ENCODE data around the gene CAMTA1. TPM values are rescaled to one million over a fixed set of nuclear protein-coding genes. Genes with fewer than 3 reads are reported as not detected.

The CAMTA1 gene
- total and polyA plus RNA-seq, 4 donors: 78.7 to 438 (median 173) TPM

DNA sequence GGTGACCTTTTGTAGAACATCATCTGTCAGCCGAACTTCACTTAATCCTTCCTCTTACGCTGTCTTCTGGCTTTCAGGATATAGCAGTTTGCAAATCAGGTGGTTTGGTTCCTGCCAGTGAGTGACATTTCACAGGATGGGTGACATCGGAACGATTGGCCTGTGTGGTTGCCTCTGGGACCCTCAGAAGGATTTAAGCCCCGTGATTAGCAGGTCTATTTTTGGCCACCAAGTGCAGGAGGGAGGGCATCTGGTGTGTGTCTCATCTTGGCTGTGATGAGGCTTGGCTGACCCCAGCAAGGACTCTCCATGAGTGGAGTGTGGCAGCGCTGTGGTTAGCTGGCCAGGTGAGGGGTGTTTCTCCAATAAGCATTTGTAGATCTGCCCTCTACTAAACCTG is 578.2 kb downstream of the CAMTA1 start:
- no peak overlapping the region for H3K27ac ChIP-seq (ENCODE audit: low read depth in 1 of 2, low read length in 2 of 2)
- DNase-seq (no peak), ATAC-seq (ENCODE audit: low FRiP score) (no peak)
- H3K36me3 ChIP-seq (ENCODE audit: control insufficient read depth in 1 of 2, insufficient read depth in 2 of 2, low read length in 1 of 2): no peaks in the 10 kb centered on the region
- no peaks in the 10 kb centered on the region for H3K9me3 ChIP-seq (ENCODE audit: control insufficient read depth, low read length)
- intact Hi-C loops (cut with DNase I): no loop called here
- WGBS, 2 donors: 54 to 64% methylated on average over 6 of the region's 6 CpGs
- H3K27me3 ChIP-seq (ENCODE audit: control insufficient read depth in 1 of 2, insufficient read depth in 2 of 2, low read length in 1 of 2): no peaks in the 10 kb centered on the region
- H3K4me1 ChIP-seq (ENCODE audit: control insufficient read depth in 1 of 2, insufficient read depth in 2 of 2, low read length in 2 of 2): no peaks in the 10 kb centered on the region
- no peak overlapping the region for H3K4me3 ChIP-seq (ENCODE audit: low read length in 2 of 2)

DNA sequence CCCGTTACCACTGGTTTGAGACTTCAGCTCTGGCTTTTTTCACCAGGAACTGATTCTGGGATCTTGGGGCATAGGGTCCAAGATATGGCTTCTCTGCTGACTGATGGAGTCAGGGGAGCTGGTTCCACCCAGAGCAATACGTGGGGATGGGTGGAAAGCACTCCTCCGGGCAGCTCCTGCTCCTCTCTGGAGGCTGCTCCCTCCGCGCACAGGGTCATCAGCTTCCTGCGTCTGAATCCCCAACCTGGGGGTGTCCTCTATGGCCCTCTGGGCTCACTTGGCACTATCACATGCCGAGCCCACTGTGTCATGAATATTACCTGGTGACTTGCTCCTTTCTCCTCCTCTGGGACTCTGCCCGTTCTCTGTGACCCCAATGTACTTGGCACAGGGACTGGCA is 580.5 kb downstream of the CAMTA1 start:
- no peak for ATAC-seq (ENCODE audit: low FRiP score)
- intact Hi-C loops (cut with DNase I): no loop called here
- 80 to 82% methylated on average over 8 of the region's 8 CpGs for WGBS, 2 donors
- H3K36me3 ChIP-seq (ENCODE audit: control insufficient read depth in 1 of 2, insufficient read depth in 2 of 2, low read length in 1 of 2): no peaks in the 10 kb centered on the region
- no peaks in the 10 kb centered on the region for H3K4me1 ChIP-seq (ENCODE audit: control insufficient read depth in 1 of 2, insufficient read depth in 2 of 2, low read length in 2 of 2)
- H3K27ac ChIP-seq (ENCODE audit: low read depth in 1 of 2, low read length in 2 of 2): no peak overlapping the region
- DNase-seq: peak in 1 of 2 donors; percentile 22
- H3K27me3 ChIP-seq (ENCODE audit: control insufficient read depth in 1 of 2, insufficient read depth in 2 of 2, low read length in 1 of 2): no peaks in the 10 kb centered on the region
- no peak overlapping the region for H3K4me3 ChIP-seq (ENCODE audit: low read length in 2 of 2)
- H3K9me3 ChIP-seq (ENCODE audit: control insufficient read depth, low read length): no peaks in the 10 kb centered on the region

DNA sequence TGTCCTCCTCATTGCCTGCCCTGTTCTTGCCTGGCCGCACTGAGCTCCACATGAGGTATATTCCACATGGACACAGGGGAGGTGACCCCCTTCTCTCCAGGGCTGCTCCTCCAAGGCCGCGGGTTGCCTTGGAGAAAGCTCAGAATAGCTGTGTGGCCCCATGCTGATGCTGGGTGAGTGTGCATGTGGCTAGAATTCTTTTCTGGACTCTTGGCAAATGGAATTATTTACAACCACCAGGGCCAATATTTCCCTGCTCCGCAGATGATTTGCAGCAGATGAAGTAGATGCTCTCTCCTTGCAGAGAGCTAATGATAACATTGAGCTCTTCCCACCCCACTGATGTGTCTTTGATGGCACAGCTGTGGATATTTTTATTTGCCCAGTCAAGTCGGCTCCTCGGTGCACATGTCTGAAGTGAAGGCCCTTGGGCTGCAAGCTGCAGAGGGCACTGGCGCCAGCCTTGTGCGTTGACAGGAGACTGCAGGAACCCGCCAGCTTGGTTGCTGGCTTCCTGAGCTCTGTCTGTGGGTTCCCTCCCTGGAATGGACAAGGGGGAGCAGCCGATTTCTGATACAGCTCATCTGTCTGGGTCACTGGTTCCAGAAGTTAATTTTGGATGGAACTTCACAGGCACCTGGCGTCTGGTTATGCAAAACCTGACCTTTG is 581.2 kb downstream of the CAMTA1 start:
- ATAC-seq (ENCODE audit: low FRiP score): no peak
- intact Hi-C loops (cut with DNase I): no loop called here
- Histone ChIP-seq H3K36me3 (ENCODE audit: control insufficient read depth in 1 of 2, insufficient read depth in 2 of 2, low read length in 1 of 2) (no peaks in the 10 kb centered on the region), H3K4me3 (ENCODE audit: low read length in 2 of 2) (no peak overlapping the region), H3K9me3 (ENCODE audit: control insufficient read depth, low read length) (no peaks in the 10 kb centered on the region), H3K4me1 (ENCODE audit: control insufficient read depth in 1 of 2, insufficient read depth in 2 of 2, low read length in 2 of 2) (no peaks in the 10 kb centered on the region), H3K27ac (ENCODE audit: low read depth in 1 of 2, low read length in 2 of 2) (no peak overlapping the region), H3K27me3 (ENCODE audit: control insufficient read depth in 1 of 2, insufficient read depth in 2 of 2, low read length in 1 of 2) (no peaks in the 10 kb centered on the region)
- 72 to 77% methylated on average over 11 of the region's 11 CpGs for WGBS, 2 donors
- DNase-seq: peak in 1 of 2 donors; percentile 12

DNA sequence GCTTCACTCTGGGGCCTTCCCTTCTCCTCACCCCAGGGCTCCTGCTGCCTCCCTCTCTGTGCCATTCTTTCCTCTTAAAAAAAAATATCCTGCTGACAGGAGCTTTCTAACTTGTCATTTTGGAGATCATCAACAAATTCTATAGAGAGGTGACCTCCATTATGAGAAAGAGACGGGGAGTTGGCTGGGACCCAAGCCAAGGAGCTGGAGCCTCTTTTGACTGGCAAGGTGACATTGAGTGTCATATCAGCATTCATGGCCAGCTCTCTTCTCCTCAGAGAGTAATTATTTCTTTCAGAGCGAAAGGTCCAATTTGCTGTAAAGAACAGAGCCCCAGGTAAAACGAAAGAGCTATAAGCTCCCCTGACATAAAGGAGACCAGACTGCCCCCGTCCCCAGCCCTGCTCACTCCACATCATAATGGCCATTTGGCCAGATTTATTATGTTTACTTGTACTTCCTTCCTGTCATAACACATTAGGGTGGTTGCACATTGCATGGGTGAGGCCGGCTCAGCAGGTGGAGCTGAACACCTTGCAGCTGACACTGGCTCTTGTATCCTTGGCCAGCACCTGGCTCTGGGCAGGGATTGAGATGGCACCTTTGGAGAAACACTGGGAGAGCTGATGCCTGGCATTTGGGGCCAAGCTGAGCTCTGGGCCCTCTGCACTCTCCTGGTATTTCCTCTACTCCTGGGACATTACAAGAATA is 581.9 kb downstream of the CAMTA1 start:
- Histone ChIP-seq H3K4me3 (ENCODE audit: low read length in 2 of 2) (no peak overlapping the region), H3K36me3 (ENCODE audit: control insufficient read depth in 1 of 2, insufficient read depth in 2 of 2, low read length in 1 of 2) (no peaks in the 10 kb centered on the region), H3K27me3 (ENCODE audit: control insufficient read depth in 1 of 2, insufficient read depth in 2 of 2, low read length in 1 of 2) (no peaks in the 10 kb centered on the region), H3K9me3 (ENCODE audit: control insufficient read depth, low read length) (no peaks in the 10 kb centered on the region), H3K27ac (ENCODE audit: low read depth in 1 of 2, low read length in 2 of 2) (no peak overlapping the region), H3K4me1 (ENCODE audit: control insufficient read depth in 1 of 2, insufficient read depth in 2 of 2, low read length in 2 of 2) (no peaks in the 10 kb centered on the region)
- intact Hi-C loops (cut with DNase I): no loop called here
- 81 to 88% methylated on average over 5 of the region's 5 CpGs for WGBS, 2 donors
- peak in 1 of 2 donors; percentile 18 for DNase-seq
- ATAC-seq (ENCODE audit: low FRiP score): no peak

DNA sequence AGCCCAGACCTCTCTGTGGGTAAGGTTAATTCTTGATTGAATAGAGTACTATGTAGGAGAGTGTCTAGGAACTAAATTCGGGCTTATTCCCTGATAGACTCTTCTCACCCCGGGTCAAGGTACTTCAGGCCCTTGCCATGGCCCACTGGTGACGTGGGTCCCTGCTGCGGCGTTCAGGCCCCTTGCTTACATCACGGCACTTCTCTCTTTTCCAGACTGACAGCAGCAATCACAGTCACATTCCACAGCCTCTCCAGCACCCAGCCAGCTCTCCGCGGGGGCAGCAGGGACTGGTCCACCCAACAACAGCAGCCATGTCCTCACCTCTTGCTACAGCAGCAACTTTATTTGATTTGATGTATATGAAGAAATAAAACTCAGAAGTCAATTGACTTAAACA is 584.6 kb downstream of the CAMTA1 start:
- WGBS, 2 donors: 81 to 83% methylated on average over 8 of the region's 8 CpGs
- H3K9me3 ChIP-seq (ENCODE audit: control insufficient read depth, low read length): no peaks in the 10 kb centered on the region
- no peak overlapping the region for H3K4me3 ChIP-seq (ENCODE audit: low read length in 2 of 2)
- ATAC-seq (ENCODE audit: low FRiP score) (no peak), DNase-seq (peak; percentile 12 to 57)
- H3K27me3 ChIP-seq (ENCODE audit: control insufficient read depth in 1 of 2, insufficient read depth in 2 of 2, low read length in 1 of 2): no peaks in the 10 kb centered on the region
- H3K36me3 ChIP-seq (ENCODE audit: control insufficient read depth in 1 of 2, insufficient read depth in 2 of 2, low read length in 1 of 2): no peaks in the 10 kb centered on the region
- no peaks in the 10 kb centered on the region for H3K4me1 ChIP-seq (ENCODE audit: control insufficient read depth in 1 of 2, insufficient read depth in 2 of 2, low read length in 2 of 2)
- no peak overlapping the region for H3K27ac ChIP-seq (ENCODE audit: low read depth in 1 of 2, low read length in 2 of 2)
- intact Hi-C loops (cut with DNase I): no loop called here

DNA sequence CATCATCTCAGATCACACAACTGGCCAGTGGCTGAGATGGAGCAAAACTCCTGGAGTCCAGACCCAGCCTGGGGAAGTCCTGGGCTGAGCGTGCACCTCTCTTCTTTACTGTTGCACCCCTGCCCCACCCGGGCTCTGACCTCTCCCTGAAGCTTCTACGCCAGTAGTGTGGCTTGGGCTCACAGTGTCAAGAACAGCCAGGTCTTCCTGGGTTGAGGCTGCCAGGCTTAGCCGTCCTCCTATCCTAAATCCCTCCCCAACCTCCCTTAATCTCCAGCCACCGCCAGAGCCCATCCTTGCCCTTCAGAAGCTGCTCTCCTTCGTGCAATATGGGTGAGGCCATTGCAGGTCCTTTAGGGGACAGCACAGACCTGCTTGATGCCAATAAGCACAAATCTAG is 586.7 kb downstream of the CAMTA1 start:
- no peaks in the 10 kb centered on the region for H3K36me3 ChIP-seq (ENCODE audit: control insufficient read depth in 1 of 2, insufficient read depth in 2 of 2, low read length in 1 of 2)
- WGBS, 2 donors: 85 to 90% methylated on average over 6 of the region's 6 CpGs
- H3K27ac ChIP-seq (ENCODE audit: low read depth in 1 of 2, low read length in 2 of 2): no peak overlapping the region
- H3K4me1 ChIP-seq (ENCODE audit: control insufficient read depth in 1 of 2, insufficient read depth in 2 of 2, low read length in 2 of 2): no peaks in the 10 kb centered on the region
- intact Hi-C loops (cut with DNase I): no loop called here
- DNase-seq (peak; percentile 10 to 19), ATAC-seq (ENCODE audit: low FRiP score) (no peak)
- H3K27me3 ChIP-seq (ENCODE audit: control insufficient read depth in 1 of 2, insufficient read depth in 2 of 2, low read length in 1 of 2): no peaks in the 10 kb centered on the region
- H3K4me3 ChIP-seq (ENCODE audit: low read length in 2 of 2): no peak overlapping the region
- no peaks in the 10 kb centered on the region for H3K9me3 ChIP-seq (ENCODE audit: control insufficient read depth, low read length)

DNA sequence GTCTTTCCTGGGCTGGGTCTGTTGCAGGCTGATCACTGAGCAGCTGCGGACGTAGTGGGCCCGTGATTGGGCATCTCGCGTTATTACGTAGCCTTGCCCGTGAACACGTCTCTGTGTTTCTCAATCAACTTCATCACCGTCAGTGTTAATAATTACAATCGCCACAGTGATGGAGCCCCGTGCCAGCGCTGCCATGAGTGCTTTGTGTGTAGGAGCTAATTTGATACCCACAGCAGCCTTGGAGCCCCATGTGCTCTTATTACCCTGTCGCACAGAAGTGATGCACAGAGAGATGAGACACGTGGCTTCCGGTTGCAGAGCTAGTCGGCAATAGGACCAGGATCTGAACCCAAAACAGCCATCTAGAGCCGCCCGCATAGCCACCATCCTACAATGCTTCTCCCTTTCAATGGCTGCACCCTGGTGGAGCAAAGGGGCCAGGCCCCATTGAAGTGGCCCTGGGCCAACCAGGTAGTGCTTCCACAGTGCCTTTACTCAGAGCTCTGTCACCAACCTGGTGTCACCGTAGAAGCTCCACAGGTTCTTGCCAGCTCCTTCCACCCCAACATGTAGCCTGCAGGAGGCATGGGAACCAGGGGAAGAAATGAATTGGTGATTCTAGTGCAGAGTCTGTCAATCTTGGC is 587.3 kb downstream of the CAMTA1 start:
- no peaks in the 10 kb centered on the region for H3K4me1 ChIP-seq (ENCODE audit: control insufficient read depth in 1 of 2, insufficient read depth in 2 of 2, low read length in 2 of 2)
- ATAC-seq (ENCODE audit: low FRiP score): no peak
- H3K9me3 ChIP-seq (ENCODE audit: control insufficient read depth, low read length): no peaks in the 10 kb centered on the region
- 96 to 97% methylated on average over 19 of the region's 19 CpGs for WGBS, 2 donors
- peak; percentile 22 to 67 for DNase-seq
- no peak overlapping the region for H3K27ac ChIP-seq (ENCODE audit: low read depth in 1 of 2, low read length in 2 of 2)
- no peaks in the 10 kb centered on the region for H3K27me3 ChIP-seq (ENCODE audit: control insufficient read depth in 1 of 2, insufficient read depth in 2 of 2, low read length in 1 of 2)
- intact Hi-C loops (cut with DNase I): no loop called here
- no peak overlapping the region for H3K4me3 ChIP-seq (ENCODE audit: low read length in 2 of 2)
- H3K36me3 ChIP-seq (ENCODE audit: control insufficient read depth in 1 of 2, insufficient read depth in 2 of 2, low read length in 1 of 2): no peaks in the 10 kb centered on the region

DNA sequence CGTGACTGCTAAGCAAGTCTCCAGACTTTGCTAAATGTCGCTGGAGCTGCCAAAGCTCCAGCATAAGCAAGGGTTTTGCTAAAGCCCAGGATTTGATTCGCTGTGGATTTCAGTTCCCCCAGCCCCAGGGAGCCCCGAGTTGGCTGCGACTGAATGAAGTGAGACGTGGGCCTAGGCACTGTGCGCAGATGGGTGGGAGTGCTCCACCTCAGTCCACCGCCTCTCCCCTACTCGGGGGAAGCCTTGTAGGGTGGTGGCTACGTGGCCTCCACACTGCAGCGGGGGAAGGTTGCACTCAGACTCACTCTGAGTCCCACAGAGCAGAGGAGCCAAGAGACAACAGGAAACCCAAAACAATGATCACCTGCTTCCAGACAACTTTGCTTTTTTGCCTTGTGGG is 588.0 kb downstream of the CAMTA1 start:
- ATAC-seq (ENCODE audit: low FRiP score): no peak
- H3K4me1 ChIP-seq (ENCODE audit: control insufficient read depth in 1 of 2, insufficient read depth in 2 of 2, low read length in 2 of 2): no peaks in the 10 kb centered on the region
- H3K36me3 ChIP-seq (ENCODE audit: control insufficient read depth in 1 of 2, insufficient read depth in 2 of 2, low read length in 1 of 2): no peaks in the 10 kb centered on the region
- no peaks in the 10 kb centered on the region for H3K27me3 ChIP-seq (ENCODE audit: control insufficient read depth in 1 of 2, insufficient read depth in 2 of 2, low read length in 1 of 2)
- no peak overlapping the region for H3K27ac ChIP-seq (ENCODE audit: low read depth in 1 of 2, low read length in 2 of 2)
- H3K4me3 ChIP-seq (ENCODE audit: low read length in 2 of 2): no peak overlapping the region
- WGBS, 2 donors: 84 to 89% methylated on average over 11 of the region's 11 CpGs
- DNase-seq: peak in 1 of 2 donors; percentile 16
- intact Hi-C loops (cut with DNase I): no loop called here
- no peaks in the 10 kb centered on the region for H3K9me3 ChIP-seq (ENCODE audit: control insufficient read depth, low read length)
